Activated naive CD8-positive, alpha-beta T cell (primary cell): Measurements from ENCODE around the gene ZFYVE9.
"Not testable (repeated sequence)": the region's sequence is repeated elsewhere in the genome, so short reads cannot be mapped to it uniquely, and the experiment has no call there.

ENCODE experiments used
- H3K27ac Mint-ChIP-seq: one replicate; pipeline ENCODE4 v1.8.0; 2021; ENCODE audit warnings: mixed read lengths
- H3K27me3 Mint-ChIP-seq: one replicate; pipeline ENCODE4 v1.8.0; 2021; ENCODE audit warnings: mixed read lengths
- H3K36me3 Mint-ChIP-seq: one replicate; pipeline ENCODE4 v1.8.0; 2021; ENCODE audit warnings: mixed read lengths
- H3K4me1 Mint-ChIP-seq: one replicate; pipeline ENCODE4 v1.8.0; 2021; ENCODE audit warnings: low read depth, mixed read lengths
- H3K4me3 Mint-ChIP-seq: one replicate; pipeline ENCODE4 v1.8.0; 2021; ENCODE audit warnings: mild to moderate bottlenecking, mixed read lengths
- H3K9me3 Mint-ChIP-seq: one replicate; pipeline ENCODE4 v1.8.0; 2021; ENCODE audit warnings: low read depth, mixed read lengths

Gene ZFYVE9, protein sequence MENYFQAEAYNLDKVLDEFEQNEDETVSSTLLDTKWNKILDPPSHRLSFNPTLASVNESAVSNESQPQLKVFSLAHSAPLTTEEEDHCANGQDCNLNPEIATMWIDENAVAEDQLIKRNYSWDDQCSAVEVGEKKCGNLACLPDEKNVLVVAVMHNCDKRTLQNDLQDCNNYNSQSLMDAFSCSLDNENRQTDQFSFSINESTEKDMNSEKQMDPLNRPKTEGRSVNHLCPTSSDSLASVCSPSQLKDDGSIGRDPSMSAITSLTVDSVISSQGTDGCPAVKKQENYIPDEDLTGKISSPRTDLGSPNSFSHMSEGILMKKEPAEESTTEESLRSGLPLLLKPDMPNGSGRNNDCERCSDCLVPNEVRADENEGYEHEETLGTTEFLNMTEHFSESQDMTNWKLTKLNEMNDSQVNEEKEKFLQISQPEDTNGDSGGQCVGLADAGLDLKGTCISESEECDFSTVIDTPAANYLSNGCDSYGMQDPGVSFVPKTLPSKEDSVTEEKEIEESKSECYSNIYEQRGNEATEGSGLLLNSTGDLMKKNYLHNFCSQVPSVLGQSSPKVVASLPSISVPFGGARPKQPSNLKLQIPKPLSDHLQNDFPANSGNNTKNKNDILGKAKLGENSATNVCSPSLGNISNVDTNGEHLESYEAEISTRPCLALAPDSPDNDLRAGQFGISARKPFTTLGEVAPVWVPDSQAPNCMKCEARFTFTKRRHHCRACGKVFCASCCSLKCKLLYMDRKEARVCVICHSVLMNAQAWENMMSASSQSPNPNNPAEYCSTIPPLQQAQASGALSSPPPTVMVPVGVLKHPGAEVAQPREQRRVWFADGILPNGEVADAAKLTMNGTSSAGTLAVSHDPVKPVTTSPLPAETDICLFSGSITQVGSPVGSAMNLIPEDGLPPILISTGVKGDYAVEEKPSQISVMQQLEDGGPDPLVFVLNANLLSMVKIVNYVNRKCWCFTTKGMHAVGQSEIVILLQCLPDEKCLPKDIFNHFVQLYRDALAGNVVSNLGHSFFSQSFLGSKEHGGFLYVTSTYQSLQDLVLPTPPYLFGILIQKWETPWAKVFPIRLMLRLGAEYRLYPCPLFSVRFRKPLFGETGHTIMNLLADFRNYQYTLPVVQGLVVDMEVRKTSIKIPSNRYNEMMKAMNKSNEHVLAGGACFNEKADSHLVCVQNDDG (N-terminal part only)

DNA sequence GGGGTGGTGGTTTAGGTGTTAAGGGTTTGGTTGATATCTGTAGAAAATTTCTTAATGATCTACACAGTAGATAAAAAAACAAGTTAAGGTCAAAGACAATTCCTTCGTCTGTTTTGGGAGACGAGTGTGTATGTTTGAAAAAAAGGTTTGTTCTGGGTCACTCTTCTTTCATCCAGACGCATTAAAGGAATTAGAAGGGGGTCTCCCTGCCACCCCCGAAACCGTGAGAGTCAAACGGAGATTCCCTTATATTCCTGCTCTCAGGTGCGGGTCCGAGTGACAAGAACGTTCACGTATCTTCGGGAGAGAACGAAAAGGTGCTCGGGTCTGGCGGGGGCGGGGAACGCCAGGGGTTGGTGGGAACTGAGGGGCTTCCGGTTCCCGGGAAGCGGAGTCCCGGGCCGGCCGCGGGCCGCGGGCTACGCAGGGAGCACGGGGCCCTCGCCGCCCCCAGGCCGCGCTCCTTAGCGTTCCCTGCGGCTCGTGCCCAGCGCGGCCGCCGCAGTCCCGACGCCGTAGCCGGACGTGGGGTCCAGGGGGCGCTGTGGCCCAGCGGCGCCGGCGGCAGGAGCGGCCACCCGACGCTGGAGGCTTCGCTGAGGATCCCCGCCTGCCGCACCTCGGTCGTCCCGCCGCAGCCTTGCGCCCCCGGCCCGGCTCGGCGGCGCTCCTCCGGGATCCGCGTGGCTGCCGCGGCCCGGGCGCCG lies at the start of gene ZFYVE9:
Gene ZFYVE9 (plus strand): TSS at position 577 of the 707 bp plus-strand sequence. CDS start 91,118 bp downstream, outside the sequence.
- Mint-ChIP-seq H3K4me3 (peak within 1 kb of the TSS; percentile 90), H3K4me1 (peaks cover 42% of the 10 kb centered on the region), H3K36me3 (no peaks in the 10 kb centered on the region), H3K27ac (peak within 1 kb of the TSS; percentile 91), H3K9me3 (no peaks in the 10 kb centered on the region), H3K27me3 (no peaks in the 10 kb centered on the region)

DNA sequence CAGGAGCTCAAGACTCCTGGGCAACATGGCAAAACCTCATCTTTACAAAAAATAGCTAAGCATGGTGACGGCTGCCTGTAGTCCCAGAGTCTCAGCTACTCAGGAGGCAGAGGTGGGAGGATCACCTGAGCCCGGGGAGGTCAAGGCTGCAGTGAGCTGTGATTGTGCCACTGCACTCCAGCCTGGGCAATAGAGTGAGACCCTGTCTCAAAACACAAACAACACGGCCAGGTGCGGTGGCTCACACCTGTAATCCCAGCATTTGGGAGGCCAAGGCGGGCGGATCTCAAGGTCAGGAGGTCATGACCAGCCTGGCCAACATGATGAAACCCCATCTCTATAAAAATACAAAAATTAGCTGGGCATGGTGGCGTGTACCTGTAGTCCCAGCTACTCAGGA lies 47.6 kb upstream of the ZFYVE9 start:
- peaks cover 11% of the 10 kb centered on the region for H3K36me3 Mint-ChIP-seq
- not testable (repeated sequence) for H3K27ac Mint-ChIP-seq, H3K4me3 Mint-ChIP-seq, H3K4me1 Mint-ChIP-seq, H3K27me3 Mint-ChIP-seq, H3K9me3 Mint-ChIP-seq

DNA sequence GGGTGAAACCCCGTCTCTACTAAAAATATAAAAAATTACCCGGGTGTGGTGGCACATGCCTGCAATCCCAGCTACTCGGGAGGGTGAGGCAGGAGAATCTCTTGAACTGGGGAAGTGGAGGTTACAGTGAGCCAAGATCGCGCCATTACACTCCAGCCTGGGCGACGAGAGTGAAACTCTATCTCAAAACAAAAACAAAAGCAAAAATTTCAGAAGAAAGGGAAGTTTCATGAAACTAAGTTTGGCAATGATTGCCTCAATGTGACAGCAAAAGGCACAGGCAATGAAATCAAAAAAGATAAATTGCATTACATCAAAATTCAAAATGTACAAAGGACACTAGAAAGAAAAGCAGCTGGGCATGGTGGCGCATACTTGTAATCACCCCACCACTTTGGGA lies 45.7 kb upstream of the ZFYVE9 start:
- Mint-ChIP-seq H3K27ac (no peak overlapping the region), H3K4me1 (no peaks in the 10 kb centered on the region), H3K9me3 (no peaks in the 10 kb centered on the region), H3K4me3 (no peak overlapping the region), H3K27me3 (peaks cover 4% of the 10 kb centered on the region), H3K36me3 (peaks cover 4% of the 10 kb centered on the region)

DNA sequence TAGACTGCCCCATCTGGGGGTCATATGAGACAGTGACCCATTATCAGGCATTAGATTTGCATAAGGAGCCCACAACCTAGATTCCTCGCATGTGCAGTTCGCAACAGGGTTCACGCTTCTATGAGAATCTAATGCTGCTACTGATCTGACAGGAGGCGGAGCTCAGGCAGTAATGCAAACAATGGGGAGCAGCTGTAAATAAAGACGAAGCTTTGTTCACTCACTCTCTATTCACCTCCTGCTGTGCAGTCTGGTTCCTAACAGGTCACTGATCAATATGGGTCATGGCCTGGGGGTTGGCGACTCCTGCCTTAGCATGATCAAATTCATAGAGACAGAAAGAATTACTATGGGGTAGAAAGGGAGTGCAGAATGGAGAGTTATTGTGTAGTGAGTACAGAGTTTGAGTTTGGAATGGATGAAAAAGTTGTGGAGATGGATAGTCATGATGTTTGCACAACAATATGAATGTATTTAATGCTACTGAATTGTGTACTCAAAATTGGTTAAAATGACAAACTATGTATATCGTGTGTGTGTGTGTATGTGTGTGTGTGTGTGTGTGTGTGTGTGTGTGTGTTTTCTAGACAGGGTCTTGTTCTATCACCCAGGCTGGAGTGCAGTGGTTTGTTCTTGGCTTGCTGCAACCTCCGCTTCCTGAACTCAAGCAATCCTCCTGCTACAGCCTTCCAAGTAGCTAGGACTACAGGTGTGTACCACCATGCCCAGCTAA lies 43.6 kb upstream of the ZFYVE9 start:
- H3K27ac Mint-ChIP-seq = no peak overlapping the region
- H3K4me1 Mint-ChIP-seq = no peaks in the 10 kb centered on the region
- H3K27me3 Mint-ChIP-seq = peaks cover 4% of the 10 kb centered on the region
- no peak overlapping the region for H3K4me3 Mint-ChIP-seq
- no peaks in the 10 kb centered on the region for H3K9me3 Mint-ChIP-seq
- peaks cover 3% of the 10 kb centered on the region for H3K36me3 Mint-ChIP-seq

DNA sequence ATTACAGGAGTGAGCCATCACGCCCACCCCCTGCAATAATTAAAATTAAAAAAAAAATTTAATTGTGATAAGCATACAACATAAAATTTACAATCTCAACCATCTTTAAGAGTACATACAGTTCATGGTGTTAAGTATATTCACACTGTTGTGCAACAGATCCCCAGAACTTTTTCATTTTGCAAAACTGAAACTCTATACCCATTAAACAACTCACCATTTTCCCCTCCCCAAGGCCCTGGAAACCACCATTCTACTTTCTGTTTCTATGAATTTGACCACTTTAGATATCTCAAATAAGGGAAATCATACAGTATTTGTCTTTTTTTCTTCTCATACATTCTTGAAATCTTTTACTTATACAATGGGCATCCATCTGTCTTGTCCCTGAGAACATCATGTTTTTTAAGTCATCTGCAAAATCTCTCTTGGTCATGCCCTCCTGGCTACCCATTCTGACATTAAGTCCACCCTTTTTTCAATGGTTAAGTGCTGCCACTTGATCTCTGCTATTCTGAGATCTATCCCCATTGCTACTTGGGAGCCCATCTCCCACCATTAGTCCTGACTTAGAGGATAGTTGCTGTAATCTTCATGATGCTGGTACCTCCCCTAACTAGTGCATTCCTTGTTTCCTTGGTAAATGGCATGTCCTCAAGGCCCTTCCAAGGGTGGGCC lies 39.4 kb upstream of the ZFYVE9 start:
- Mint-ChIP-seq H3K36me3 (peaks cover 3% of the 10 kb centered on the region), H3K27ac (no peak overlapping the region), H3K9me3 (no peaks in the 10 kb centered on the region), H3K27me3 (peaks cover 4% of the 10 kb centered on the region), H3K4me3 (no peak overlapping the region), H3K4me1 (no peaks in the 10 kb centered on the region)

DNA sequence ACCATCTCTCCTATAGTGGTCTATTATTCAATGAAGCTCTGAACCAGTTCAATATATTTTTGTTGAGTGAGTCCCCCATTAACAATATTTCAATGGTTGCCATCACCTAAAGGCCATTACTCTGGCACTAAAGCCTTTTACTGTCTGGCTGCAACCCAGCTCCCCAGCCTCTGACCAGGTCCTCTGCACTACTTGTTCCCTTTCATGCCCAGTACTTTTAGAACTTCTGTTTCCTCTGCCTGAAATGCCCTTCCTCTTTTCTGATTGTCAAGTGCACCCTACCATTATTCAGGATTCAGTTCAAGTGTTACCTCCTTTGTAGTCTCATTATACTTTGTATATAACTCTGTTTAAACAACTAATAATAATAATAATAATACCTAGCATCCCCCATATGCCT lies 30.4 kb upstream of the ZFYVE9 start:
- Mint-ChIP-seq H3K27ac (no peak overlapping the region), H3K4me1 (no peaks in the 10 kb centered on the region), H3K27me3 (no peaks in the 10 kb centered on the region), H3K36me3 (no peaks in the 10 kb centered on the region), H3K4me3 (no peak overlapping the region), H3K9me3 (no peaks in the 10 kb centered on the region)

DNA sequence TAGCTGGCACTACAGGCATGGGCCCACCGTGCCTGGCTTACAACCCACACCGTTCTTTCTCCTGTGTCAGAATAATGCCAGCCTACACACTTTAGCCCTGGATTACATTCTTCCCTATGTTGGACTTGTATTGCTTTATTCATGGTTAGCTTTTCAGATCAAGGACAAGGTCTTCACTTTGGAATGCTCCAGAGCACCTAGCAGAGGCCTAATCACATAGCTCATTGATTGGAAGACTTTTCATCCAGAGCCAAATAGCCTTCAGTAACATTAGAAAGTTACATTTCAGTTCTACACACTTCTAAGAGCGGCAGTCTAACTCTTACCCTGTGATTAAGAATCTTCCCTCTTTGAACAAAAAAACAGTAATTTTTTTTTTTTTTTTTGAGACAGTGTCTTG lies 29.4 kb upstream of the ZFYVE9 start:
- H3K9me3 Mint-ChIP-seq = no peaks in the 10 kb centered on the region
- H3K36me3 Mint-ChIP-seq = no peaks in the 10 kb centered on the region
- H3K27ac Mint-ChIP-seq = no peak overlapping the region
- H3K27me3 Mint-ChIP-seq = no peaks in the 10 kb centered on the region
- H3K4me1 Mint-ChIP-seq = no peaks in the 10 kb centered on the region
- H3K4me3 Mint-ChIP-seq = no peak overlapping the region

DNA sequence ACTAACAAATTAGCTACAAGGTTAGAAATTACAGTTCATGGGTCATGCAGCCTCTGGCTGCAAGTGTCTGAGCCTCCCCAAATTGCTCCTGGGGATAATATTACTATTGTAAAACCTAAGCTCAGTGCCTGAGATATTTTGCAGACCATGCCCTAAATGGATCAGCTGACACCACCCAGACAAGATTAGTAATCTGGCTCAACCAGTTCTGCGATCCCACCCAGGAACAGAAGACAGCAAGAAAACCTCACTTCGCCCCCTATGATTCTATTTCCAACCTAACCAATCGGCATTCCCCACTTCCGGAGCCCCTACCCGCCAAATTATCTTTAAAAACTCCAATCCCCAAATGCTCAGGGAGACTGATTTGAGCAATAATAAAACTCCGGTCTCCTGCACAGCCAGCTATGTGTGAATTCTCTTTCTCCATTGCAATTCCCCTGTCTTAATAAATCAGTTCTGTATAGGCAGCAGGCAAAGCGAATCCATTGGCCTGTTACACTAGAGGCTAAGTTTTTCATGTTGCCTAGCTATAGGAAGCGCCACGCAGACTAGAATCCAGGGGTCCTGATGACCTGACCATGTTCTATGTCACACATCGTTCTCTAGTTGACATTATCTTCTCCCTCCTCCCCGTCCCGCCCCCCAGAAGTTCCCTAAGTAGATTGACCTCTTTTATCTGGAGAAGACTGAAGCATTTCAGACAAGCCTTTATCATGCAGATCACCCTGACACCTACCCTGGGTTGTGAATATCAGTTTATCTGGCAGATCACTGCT lies 22.4 kb upstream of the ZFYVE9 start:
- H3K27me3 Mint-ChIP-seq = no peaks in the 10 kb centered on the region
- no peaks in the 10 kb centered on the region for H3K4me1 Mint-ChIP-seq
- no peaks in the 10 kb centered on the region for H3K36me3 Mint-ChIP-seq
- H3K9me3 Mint-ChIP-seq = no peaks in the 10 kb centered on the region
- no peak overlapping the region for H3K4me3 Mint-ChIP-seq
- H3K27ac Mint-ChIP-seq = no peak overlapping the region

DNA sequence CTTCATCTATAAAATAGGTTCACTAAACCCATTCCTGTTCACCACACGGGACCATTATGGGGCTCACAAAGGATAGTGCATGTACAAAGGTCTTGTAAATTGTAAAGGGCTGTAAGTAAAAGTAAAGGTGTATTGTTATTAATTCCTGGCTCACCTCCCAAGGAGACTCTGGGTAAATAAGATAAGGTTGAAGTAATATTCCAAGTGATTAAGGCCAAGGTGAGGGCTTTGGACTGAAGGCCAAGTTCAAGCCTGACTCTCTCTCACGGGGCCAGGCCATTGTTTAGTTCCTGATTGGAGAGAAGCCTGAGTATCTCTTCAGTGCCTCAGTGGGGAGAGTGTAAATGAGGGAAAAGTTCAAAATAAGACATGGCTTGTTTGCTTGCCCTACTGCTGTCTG lies 19.5 kb upstream of the ZFYVE9 start:
- H3K27ac Mint-ChIP-seq = no peak overlapping the region
- H3K4me3 Mint-ChIP-seq = no peak overlapping the region
- no peaks in the 10 kb centered on the region for H3K36me3 Mint-ChIP-seq
- H3K27me3 Mint-ChIP-seq = peaks cover 5% of the 10 kb centered on the region
- H3K9me3 Mint-ChIP-seq = no peaks in the 10 kb centered on the region
- peaks cover 4% of the 10 kb centered on the region for H3K4me1 Mint-ChIP-seq

DNA sequence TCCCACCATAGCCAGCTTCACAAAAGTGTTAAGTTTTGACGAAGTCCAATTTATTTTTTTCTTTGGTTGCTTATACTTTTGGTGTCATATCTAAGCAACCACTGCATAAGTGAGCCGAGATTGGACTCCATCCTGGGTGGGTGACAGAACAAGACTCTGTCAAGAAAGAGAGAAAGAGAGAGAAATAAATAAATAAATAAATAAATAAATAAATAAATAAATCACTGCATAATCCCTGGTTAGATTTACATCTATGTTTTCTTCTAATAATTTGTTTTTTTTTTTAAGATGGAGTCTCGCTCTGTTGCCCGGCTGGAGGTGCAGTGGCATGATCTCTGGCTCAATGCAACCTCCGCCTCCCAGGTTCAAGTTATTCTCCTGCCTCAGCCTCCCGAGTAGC lies 18.3 kb upstream of the ZFYVE9 start:
- peaks cover 4% of the 10 kb centered on the region for H3K4me1 Mint-ChIP-seq
- no peak overlapping the region for H3K27ac Mint-ChIP-seq
- no peak overlapping the region for H3K4me3 Mint-ChIP-seq
- H3K27me3 Mint-ChIP-seq = peaks cover 7% of the 10 kb centered on the region
- no peaks in the 10 kb centered on the region for H3K9me3 Mint-ChIP-seq
- H3K36me3 Mint-ChIP-seq = no peaks in the 10 kb centered on the region

DNA sequence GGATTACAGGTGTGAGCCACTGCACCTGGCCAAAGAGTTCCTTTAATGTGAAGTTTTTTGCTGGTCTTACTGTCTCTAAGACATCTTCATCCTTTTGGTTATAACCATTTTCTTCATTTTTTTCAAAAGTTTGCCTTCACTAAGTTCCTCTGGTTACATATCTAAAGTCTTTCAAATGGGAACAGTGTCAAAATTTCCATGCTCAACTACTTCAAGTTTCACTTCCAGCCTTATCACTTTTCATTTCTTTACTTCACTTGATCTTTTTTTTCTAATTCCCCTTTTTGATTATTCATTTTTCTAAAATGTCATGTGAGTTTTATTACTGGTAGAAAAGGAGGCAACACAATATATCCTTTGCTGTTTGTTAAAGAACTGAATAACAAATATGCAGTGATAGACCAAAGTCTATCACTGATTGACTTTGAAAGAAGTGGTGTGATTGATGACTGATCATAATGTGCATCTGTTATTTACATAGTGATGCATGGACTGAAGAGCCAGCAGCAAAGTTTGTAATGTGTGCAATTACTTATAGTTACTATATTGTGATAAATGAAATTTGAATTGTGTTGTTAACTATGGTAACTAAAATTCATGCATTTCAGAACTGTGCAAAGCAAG lies 16.0 kb upstream of the ZFYVE9 start:
- H3K27ac Mint-ChIP-seq = no peak overlapping the region
- H3K27me3 Mint-ChIP-seq = peaks cover 7% of the 10 kb centered on the region
- H3K9me3 Mint-ChIP-seq = no peaks in the 10 kb centered on the region
- H3K4me3 Mint-ChIP-seq = no peak overlapping the region
- H3K4me1 Mint-ChIP-seq = peaks cover 4% of the 10 kb centered on the region
- H3K36me3 Mint-ChIP-seq = no peaks in the 10 kb centered on the region

DNA sequence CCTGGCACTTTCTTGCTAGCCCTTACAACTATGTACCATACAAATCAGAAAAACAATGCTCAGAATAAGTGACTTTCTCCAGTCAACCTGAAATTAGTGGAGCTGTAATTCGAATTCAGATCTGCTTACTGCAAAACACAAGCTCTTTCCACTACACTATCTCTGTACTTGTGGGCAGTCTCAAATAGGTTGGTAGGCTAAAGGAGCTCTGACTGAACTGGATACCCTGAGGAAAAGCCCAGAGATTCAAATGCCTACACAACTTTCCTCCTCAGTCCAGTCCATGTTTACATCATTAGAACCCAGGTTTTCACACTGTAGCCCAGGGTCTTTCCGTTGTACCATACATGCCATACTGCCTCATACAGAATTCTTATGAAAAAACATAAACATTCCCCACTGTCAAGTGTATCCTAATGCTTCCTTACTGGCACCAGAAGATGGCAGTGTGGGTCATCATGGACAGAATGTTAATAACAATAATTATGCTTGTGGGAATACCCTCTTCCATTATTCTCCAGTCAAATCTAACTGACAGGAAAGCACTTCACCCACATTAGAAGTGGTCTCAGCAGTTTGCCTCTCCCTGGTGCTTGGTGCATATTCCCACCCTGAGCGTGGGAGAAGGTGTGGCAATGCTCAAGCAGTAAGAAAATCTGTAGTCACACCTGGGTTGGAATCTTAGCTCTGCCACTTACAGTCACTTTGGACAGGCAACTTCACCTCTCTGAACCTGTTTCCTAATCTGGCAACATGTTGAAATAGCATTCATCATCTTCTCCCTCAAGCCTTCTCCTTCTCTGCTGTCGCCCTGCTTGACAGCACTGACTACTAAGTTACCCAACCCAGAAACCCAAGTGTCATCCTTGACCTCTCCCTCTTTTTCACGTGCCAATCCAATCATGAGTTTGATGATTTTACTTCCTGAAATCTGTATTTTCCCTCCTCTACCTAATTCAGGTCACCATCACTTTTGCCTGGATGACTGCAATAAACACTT lies 14.4 kb upstream of the ZFYVE9 start:
- Mint-ChIP-seq H3K4me1 (peaks cover 4% of the 10 kb centered on the region), H3K27me3 (peaks cover 7% of the 10 kb centered on the region), H3K27ac (no peak overlapping the region), H3K4me3 (no peak overlapping the region), H3K36me3 (no peaks in the 10 kb centered on the region), H3K9me3 (no peaks in the 10 kb centered on the region)
